ENCODE measurements around the gene IRF6.
A peak's percentile ranks its signal among the peaks of the same experiment; 100 is the strongest.

IRF6 gene

GRCh38 chr1:209839875-209840546 lies 34.1 kb upstream of the IRF6 start:
- intact Hi-C loops (cut with DNase I; ENCODE audit: low total_unique reads), result no loop called here

GRCh38 chr1:209838537-209838936 lies 32.6 kb upstream of the IRF6 start:
- peaks cover 0 to 37% (median 1%) of the 10 kb centered on the region in 4 donors for H3K4me1 ChIP-seq
- H3K9me3 ChIP-seq, result no peaks in the 10 kb centered on the region
- no peaks in the 10 kb centered on the region for H3K27me3 ChIP-seq
- intact Hi-C loops (cut with DNase I; ENCODE audit: low total_unique reads), result no loop called here
- TF ChIP-seq CTCF (IDR thresholded peaks at IDR 0.05), result no peak
- no peak for DNase-seq
- no peak overlapping the region for H3K27ac ChIP-seq
- peaks cover 53 to 98% (median 81%) of the 10 kb centered on the region in 3 donors for H3K36me3 ChIP-seq
- no peak overlapping the region for H3K4me3 ChIP-seq

More at GRCh38 chr1:209839875-209840546, 34.1 kb upstream of the IRF6 start:
- no peak for DNase-seq
- Histone ChIP-seq H3K9me3 (no peaks in the 10 kb centered on the region), H3K4me1 (peaks cover 0 to 36% (median 1%) of the 10 kb centered on the region in 4 donors), H3K27me3 (no peaks in the 10 kb centered on the region), H3K36me3 (peaks cover 58 to 95% (median 79%) of the 10 kb centered on the region in 3 donors), H3K27ac (peak overlapping the region; percentile 58 to 64), H3K4me3 (no peak overlapping the region)
- TF ChIP-seq CTCF (IDR thresholded peaks at IDR 0.05), result no peak

- Histone ChIP-seq H3K4me3 (no peak overlapping the region), H3K4me1 (peaks cover 0 to 37% (median 1%) of the 10 kb centered on the region in 4 donors), H3K36me3 (peaks cover 53 to 98% (median 81%) of the 10 kb centered on the region in 3 donors), H3K9me3 (no peaks in the 10 kb centered on the region), H3K27ac (no peak overlapping the region), H3K27me3 (no peaks in the 10 kb centered on the region)
- DNase-seq, result no peak
- TF ChIP-seq CTCF (IDR thresholded peaks at IDR 0.05), result no peak
- intact Hi-C loops (cut with DNase I; ENCODE audit: low total_unique reads), result no loop called here
These were observed 31.7 kb upstream of the IRF6 start for GRCh38 chr1:209837671-209838070.

DNA sequence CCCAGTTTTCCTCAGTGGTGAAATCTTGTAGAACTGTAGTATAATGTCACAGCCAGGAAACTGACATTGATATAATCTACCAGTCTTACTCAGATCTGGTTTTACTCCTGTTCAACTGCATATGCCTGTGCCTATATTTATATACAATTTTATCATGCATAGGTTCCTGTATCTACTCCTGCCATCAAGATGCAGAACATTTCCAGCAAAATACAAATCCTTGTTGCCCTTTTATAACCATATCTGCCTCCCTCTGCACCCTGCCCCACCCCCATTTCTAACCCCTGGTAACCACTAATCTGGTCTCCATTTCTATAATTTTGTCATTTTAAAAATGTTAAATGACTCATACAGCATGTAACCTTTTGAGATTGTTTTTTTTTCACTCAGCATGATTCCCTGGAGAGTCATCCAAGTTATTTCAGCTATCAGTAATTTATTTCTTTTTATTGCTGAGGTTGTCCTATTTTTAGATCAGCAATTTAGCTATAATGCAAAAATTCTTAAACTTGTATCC lies 29.9 kb upstream of the IRF6 start:
- intact Hi-C loops (cut with DNase I; ENCODE audit: low total_unique reads), result no loop called here
- H3K4me1 ChIP-seq, result peaks cover 0 to 33% (median 1%) of the 10 kb centered on the region in 4 donors
- H3K9me3 ChIP-seq, result no peaks in the 10 kb centered on the region
- H3K27me3 ChIP-seq, result no peaks in the 10 kb centered on the region
- peak overlapping the region in 1 of 2 donors; percentile 22 for H3K27ac ChIP-seq
- no peak overlapping the region for H3K4me3 ChIP-seq
- peaks cover 58 to 98% (median 76%) of the 10 kb centered on the region in 3 donors for H3K36me3 ChIP-seq
- TF ChIP-seq CTCF (IDR thresholded peaks at IDR 0.05), result no peak
- DNase-seq, result no peak

DNA sequence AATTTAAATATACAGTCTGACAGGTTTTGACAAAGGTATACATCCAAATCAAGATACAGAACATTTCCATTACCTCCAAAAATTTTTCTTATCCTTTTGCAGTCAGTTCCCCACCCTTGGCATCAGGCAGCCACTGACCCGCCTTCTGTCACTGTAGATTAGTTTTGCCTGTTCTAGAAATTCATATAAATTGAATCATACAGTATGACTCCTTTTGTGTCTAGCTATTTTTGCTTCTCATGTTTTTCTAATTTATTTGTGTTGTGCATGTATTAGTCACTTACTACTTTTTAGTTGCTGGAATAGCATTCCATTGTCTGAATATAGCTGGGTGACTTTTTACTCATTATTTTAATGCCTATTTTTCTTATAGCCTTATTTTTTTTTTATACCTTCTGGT lies 25.7 kb upstream of the IRF6 start:
- H3K27ac ChIP-seq, result no peak overlapping the region
- no peak for DNase-seq
- no peak overlapping the region for H3K4me3 ChIP-seq
- H3K36me3 ChIP-seq, result peaks cover 38 to 59% (median 45%) of the 10 kb centered on the region in 3 donors
- intact Hi-C loops (cut with DNase I; ENCODE audit: low total_unique reads), result no loop called here
- peaks cover 0 to 30% (median 8%) of the 10 kb centered on the region in 4 donors for H3K4me1 ChIP-seq
- H3K9me3 ChIP-seq, result no peaks in the 10 kb centered on the region
- TF ChIP-seq CTCF (IDR thresholded peaks at IDR 0.05), result no peak
- H3K27me3 ChIP-seq, result no peaks in the 10 kb centered on the region
